Kidney capillary endothelial cell (primary cell): ENCODE data around the gene MRO.
"Not testable (repeated sequence)": the region's sequence is repeated elsewhere in the genome, so short reads cannot be mapped to it uniquely, and the experiment has no call there.

Experiments
- DNase-seq: peaks from one replicate; pipeline ENCODE4 v3.0.0-alpha.2; 2018; ENCODE audit warnings: low spot score

MRO gene

GRCh38 chr18:50833496-50833895, 13.7 kb upstream of the MRO start:
- not testable (repeated sequence) for DNase-seq

- no peak for DNase-seq
Measured at GRCh38 chr18:50832754-50833153, 12.9 kb upstream of the MRO start.

DNA sequence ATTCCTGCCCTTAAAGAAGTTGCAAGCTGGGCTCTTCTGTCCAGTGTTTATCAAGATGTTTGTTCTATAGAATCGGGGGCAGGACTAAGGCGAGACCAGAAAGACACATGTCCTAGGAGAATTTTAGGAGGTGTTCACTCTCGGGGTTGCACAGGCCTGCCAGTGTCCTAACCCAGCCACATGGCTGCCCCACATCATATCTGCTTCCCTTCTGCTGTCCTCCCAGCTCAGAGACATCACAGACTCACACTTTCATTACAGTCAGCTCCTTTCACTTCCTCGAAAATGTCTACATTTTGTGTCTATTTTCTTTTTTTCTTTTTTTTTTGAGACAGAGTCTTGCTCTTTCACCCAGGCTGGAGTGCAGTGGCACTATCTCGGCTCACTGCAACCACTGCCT, 10.7 kb upstream of the MRO start:
- no peak for DNase-seq

DNA sequence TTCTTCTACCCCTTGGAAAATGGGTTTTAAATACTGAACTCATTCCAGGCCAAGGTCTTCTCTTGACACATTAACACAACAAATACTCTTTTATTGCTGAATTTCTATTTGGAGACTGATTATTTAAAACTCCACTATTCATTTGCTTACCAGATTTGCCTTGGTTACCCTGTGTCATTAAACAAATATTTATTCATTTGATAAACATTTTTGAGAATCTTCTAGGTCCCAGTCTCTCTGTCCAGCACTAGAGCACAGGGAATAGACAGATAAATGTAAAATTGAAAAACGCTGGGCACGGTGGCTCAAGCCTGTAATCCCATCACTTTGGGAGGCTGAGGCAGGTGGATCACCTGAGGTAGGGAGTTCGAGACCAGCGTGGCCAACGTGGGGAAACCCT, 9.8 kb upstream of the MRO start:
- DNase-seq = no peak

GRCh38 chr18:50826027-50826426, 6.2 kb upstream of the MRO start:
- no peak for DNase-seq

DNA sequence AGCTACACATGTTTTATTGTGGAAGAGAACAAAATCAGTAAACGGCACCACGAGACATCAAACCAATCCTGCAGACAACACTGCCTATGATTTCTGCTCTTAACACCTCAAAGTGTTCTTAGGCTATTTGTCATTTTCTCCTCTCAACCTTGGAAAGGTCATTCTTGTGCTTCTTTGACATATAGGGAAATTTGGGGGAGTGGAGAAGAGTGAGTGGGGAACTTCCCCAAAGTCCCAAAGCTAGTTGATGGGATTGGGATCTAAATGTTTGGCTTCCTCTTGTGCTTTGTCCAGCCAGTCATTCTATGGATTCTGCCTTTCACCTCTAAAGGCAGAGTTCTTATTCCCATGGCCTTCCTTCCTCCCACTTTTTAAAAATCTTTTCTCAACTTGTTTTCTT, 5.8 kb upstream of the MRO start:
- DNase-seq = no peak

DNA sequence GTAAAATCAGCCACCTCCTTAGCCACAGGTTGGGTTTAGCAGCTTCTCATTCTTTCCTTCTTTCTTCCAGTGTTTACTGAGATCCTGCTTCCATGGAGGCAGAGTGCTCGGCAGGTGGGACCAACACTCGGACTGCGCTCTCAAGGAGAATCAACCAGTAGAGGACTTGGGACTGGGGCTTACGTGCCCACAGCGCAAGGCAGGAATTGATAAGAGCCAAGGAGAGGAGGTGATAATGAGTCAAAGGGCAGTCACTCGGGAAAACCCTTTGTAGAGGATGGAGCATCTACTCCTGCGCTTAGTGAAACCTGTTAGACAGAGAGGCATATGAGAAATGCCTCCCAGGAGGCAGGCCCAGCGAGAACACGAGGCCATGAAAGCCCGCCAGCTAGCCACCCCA, 2.9 kb upstream of the MRO start:
- DNase-seq = no peak

- DNase-seq = no peak
Measured at GRCh38 chr18:50820901-50821520, 1.2 kb upstream of the MRO start.

DNA sequence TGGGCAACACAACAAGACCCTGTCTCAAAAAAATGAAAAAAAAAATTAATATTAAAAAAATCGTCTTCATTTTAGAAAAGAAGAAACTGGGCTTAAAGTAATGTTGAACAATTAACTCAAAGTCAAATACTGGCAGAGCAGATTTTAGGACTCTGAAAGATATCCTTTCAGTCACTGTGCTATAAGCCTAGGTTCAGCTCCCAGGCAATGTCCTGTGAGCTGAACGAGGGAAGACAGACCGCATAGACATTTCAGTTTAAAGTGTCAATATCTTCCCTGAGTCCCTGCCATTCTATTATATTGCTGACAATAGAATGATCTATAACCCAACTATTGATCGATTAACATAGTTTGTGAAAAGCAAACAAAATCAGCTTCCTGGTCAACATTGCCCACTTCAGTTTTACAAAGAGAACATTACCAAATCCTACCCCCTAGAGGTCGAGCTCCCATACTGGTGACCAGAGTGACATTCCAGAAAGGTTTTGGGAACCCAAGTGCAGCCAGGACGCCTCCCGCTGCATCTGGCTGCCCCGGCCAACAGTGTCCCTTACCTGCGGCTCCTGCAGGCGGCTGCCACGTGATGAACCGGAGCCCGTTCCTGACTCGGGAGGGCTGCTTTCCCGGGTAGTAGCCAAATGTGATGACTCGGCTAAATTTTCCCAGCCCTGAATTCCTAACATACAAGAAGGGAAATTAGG, 639 bp downstream of the MRO start:
- DNase-seq = no peak

GRCh38 chr18:50816419-50817166, 3.2 kb downstream of the MRO start:
- DNase-seq = no peak

DNA sequence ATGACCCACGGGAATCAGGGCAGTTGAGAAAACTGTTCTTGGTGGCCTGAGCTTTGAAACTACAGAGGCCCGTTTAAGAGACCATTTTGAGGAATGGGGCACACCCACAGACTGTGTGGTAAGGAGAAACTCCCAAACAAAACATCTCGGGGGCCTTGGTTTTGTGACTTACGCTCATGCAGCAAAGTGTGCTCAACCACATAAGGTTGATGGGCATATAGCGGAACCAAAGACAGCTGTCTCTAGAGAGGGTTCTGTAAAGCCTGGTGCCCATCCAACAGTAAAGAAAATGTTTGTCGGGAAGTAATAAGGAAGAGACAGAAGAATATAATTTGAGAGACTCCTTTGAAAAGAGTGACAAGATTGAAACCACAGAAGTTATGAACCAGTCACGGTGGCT, 5.4 kb downstream of the MRO start:
- no peak for DNase-seq

GRCh38 chr18:50813353-50813752, 6.5 kb downstream of the MRO start:
- DNase-seq = no peak

- DNase-seq = no peak
Measured at GRCh38 chr18:50812834-50813233, 7.0 kb downstream of the MRO start.

DNA sequence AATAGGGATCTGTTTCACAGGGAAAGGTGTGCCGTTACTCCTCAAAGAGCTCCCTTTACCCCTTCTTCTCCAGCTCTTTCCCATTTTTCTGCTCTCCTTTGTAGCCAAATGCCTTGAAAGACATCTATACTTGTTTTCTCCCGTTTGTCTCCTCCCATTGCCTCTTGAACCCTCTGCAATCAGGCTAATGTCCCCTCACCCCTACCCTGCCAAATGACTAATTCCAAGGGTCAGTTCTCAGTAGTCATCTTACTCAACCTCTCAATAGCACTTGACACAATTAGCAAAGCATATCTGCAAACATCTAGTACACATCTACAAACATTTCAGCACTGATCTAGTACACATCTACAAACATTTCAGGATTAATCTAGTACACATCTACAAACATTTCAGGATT, 12.6 kb downstream of the MRO start:
- DNase-seq = no peak

DNA sequence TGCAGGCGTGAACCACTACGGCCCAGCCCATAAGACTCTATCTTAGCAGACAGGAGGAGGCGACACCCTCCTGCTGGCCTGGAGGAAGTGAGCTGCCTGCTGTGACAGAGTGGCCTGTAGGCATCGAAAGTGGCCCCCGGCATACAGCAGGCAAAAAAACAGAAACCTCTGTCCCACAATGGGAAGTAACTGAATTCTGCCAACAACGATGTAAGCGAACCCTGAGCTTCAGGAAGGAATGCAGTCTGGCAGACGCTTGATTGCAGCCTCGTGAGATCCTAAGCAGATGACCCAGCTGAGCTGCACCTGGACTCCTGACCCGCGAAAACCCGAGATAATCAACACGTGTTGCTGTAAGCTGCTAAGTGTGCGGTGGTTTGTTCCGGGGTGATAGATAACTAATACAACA, 13.6 kb downstream of the MRO start:
- no peak for DNase-seq

GRCh38 chr18:50805732-50806131, 14.1 kb downstream of the MRO start:
- DNase-seq = no peak

GRCh38 chr18:50803592-50803991, 16.2 kb downstream of the MRO start:
- DNase-seq = no peak

DNA sequence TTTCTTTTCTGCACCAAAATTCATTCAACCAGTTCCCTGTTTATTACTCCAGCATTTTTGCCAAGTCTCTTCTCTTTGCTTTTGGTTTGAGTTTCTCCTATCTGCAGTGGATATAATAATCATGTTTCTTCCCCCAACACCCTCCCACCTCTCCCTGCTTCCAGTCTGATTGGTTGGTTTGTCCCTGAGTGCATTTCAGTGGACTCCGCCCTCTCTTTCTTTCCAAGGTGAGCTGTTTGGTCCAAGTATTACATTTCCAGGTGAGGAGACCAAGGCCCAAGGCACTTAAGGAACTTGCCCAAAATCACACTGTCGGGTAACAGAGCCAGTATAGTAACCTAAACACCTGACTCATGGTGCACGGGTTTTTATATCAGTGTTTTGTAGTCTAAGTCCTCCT, 17.7 kb downstream of the MRO start:
- DNase-seq = no peak

GRCh38 chr18:50797142-50797541, 22.7 kb downstream of the MRO start:
- DNase-seq = no peak

DNA sequence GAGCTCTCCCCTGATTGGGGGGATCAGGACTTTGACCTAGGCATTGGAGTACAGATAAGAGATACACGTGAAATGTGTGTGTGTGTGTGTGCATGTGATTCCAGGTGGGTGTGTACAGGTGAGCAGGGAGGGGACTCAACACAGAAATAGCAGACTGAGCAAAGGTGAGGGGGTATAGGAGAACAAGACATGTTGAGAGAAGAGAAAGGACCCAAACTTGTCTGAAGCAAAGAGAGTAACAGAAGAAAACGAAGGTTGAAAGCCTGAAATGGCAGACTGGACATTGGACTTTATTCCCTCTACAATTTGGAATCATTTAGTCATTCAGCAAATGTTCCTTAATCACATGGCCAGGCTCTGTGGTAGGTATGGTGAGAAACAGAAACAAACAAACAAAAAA, 23.3 kb downstream of the MRO start:
- DNase-seq = no peak

DNA sequence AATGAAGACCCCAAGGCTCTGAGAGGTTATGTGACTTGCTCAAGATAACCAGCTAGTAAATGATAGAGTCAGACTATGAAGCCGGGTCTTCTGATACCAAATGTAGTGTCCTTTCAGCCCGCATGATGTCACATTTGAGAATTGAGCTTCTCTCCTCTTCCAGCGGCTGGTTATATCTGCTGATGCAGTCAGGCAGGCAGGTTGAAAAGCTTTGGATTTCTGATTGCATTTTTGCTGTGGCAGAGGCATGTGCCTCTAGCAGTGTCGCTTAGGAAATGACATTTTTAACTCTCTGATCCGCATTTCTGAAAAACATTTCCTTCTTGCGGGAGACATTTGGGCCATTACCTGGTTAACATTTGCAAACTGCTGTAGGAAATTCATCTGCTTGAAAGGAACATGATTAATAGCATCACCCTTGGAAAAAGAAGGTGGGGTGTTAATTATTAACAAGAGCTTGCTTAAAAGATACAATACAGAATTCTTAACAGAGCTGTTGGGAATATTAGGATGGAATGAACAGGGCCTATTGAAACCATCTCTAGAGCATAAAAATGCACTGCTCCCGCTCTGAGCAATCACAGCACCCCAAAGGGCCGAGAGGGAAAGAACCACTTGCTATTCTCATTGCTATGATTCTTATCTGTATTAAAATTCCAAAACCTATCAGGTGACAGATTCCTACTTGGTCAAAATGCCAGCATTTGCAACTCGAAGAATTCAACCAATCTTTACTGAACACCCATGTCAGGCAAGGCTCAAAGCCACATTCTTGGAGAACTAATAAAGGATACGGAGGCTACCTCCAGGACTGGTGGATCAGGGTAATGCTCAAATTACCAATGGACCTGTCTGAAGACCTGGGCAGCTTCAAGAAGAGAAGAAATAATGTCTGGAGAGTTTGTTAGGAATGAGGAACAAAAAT, 25.9 kb downstream of the MRO start:
- DNase-seq = no peak

GRCh38 chr18:50792885-50793284, 26.9 kb downstream of the MRO start:
- DNase-seq = no peak
